A673 (cell line): ENCODE results near the gene CCL27.

Experiments
- EZH2 ChIP-seq: fragments of 200-600 bp; sonication (generic); IDR thresholded peaks from 2 replicates; pipeline ENCODE4 v1.6.1; 2017; ENCODE audit warnings: borderline replicate concordance, low read depth, mild to moderate bottlenecking, mixed read lengths, antibody characterized with exemption, low read length; ENCODE audit not compliant: poor library complexity, severe bottlenecking
- TF ChIP-seq, protein P1 (sequence below): fragments of 300-800, 200-600 bp; sonication (generic); conservative IDR thresholded peaks from 2 replicates; pipeline ENCODE4 v1.5.1; 2017; ENCODE audit warnings: low read depth, mild to moderate bottlenecking, antibody characterized with exemption, low read length, moderate library complexity, mixed read lengths

DNA sequence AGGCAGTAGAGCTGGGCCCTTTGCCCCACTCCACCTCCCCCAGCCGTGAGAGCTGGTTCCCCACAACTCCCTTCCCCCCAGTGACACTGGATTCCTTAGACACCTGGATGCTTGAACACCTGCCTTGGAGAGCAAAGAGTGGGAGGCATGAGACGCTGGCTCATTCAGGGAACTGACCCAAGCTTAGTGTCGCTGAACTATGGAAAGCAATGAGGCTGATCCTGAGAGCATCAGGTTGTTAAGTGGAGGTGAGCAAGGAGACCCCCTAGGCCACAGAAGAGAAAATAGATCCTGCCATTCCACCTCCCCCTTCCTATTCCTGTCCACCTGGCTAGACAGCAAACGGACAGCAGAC is 26.6 kb upstream of the CCL27 start:
- no peak for TF ChIP-seq EZH2
- TF ChIP-seq, protein P1, sequence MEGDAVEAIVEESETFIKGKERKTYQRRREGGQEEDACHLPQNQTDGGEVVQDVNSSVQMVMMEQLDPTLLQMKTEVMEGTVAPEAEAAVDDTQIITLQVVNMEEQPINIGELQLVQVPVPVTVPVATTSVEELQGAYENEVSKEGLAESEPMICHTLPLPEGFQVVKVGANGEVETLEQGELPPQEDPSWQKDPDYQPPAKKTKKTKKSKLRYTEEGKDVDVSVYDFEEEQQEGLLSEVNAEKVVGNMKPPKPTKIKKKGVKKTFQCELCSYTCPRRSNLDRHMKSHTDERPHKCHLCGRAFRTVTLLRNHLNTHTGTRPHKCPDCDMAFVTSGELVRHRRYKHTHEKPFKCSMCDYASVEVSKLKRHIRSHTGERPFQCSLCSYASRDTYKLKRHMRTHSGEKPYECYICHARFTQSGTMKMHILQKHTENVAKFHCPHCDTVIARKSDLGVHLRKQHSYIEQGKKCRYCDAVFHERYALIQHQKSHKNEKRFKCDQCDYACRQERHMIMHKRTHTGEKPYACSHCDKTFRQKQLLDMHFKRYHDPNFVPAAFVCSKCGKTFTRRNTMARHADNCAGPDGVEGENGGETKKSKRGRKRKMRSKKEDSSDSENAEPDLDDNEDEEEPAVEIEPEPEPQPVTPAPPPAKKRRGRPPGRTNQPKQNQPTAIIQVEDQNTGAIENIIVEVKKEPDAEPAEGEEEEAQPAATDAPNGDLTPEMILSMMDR = no peak
